ENCODE measurements around the gene GCA. TPM values are rescaled to one million over a fixed set of nuclear protein-coding genes. Genes with fewer than 3 reads are reported as not detected.

GCA gene
- total RNA-seq, 1 donor from 2014 or later = 45.1 TPM

DNA sequence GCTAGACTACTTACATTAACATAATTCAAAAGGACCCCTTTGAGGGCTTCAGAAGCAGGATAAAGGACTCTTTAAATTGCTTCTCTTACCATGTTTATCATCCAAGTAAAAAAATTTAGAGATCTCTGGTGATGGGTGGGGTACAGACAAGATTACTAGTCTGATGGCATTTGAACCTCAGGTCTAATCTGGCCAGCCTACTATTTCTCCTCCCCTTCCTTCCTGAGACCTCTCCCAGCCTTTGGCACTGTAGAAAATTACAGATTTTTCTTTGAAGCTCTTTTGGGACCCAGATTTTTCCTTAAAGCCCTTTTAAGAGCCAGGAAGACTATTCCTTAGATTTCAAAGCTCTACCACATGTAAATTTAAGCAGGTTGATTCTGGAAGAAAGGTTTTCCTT lies 28.9 kb downstream of the GCA start:
- Histone ChIP-seq H3K36me3 (no peaks in the 10 kb centered on the region), H3K9me3 (no peaks in the 10 kb centered on the region), H3K4me1 (peaks cover 4 to 12% of the 10 kb centered on the region in 2 donors), H3K4me3 (no peak overlapping the region), H3K27me3 (no peaks in the 10 kb centered on the region), H3K27ac (no peak overlapping the region)
- DNase-seq (ENCODE audit: low spot score in 2 of 2) = no peak
- intact Hi-C loops (cut with DNase I) = no loop called here
- TF ChIP-seq, protein P1, sequence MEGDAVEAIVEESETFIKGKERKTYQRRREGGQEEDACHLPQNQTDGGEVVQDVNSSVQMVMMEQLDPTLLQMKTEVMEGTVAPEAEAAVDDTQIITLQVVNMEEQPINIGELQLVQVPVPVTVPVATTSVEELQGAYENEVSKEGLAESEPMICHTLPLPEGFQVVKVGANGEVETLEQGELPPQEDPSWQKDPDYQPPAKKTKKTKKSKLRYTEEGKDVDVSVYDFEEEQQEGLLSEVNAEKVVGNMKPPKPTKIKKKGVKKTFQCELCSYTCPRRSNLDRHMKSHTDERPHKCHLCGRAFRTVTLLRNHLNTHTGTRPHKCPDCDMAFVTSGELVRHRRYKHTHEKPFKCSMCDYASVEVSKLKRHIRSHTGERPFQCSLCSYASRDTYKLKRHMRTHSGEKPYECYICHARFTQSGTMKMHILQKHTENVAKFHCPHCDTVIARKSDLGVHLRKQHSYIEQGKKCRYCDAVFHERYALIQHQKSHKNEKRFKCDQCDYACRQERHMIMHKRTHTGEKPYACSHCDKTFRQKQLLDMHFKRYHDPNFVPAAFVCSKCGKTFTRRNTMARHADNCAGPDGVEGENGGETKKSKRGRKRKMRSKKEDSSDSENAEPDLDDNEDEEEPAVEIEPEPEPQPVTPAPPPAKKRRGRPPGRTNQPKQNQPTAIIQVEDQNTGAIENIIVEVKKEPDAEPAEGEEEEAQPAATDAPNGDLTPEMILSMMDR (IDR thresholded peaks at IDR 0.05) = no peak

DNA sequence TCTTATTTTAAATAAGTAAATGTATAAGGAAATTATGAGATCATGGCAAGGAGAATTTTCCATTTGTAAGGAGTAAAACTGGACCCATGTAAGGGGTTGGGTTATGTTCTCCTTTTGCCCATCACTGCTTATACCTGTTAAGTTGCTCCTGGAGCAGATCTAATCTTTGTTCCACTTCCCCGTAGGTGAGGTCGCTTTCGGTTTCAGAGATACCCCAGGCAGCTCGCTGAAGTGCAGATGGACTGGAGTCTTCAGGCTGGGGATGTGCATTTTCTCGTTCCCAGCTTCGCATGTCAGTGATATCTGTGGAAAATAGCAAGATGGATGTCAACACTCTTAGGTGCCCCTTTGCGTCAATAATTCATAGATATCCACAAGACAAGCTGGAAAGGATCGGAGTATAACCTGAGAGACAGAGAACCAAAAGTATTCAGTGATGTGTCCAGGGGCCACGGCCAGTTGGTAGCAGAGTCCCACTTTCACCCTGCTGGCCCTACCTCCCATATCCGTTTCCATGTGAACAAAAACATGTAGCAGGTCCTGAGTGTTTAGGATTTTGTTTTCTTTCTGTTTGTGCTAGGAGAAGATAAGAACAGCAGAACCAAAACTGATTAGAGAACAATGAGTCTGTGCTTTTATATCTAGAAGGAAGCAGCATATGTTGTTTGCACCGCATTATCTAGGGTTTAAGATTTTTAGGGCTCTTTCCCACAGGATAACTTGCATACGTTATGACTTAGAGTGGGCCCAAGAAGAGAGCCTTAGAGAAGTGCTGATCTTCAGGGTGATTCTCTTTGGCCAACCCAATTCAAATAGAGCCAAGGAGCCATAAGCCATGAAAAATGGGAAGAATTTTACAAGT lies 36.0 kb downstream of the GCA start:
- no peak for DNase-seq (ENCODE audit: low spot score in 2 of 2)
- Histone ChIP-seq H3K4me3 (no peak overlapping the region), H3K27ac (no peak overlapping the region), H3K9me3 (no peaks in the 10 kb centered on the region), H3K36me3 (no peaks in the 10 kb centered on the region), H3K4me1 (no peaks in the 10 kb centered on the region), H3K27me3 (no peaks in the 10 kb centered on the region)
- TF ChIP-seq, protein P1 (IDR thresholded peaks at IDR 0.05) = no peak
- intact Hi-C loops (cut with DNase I) = no loop called here

DNA sequence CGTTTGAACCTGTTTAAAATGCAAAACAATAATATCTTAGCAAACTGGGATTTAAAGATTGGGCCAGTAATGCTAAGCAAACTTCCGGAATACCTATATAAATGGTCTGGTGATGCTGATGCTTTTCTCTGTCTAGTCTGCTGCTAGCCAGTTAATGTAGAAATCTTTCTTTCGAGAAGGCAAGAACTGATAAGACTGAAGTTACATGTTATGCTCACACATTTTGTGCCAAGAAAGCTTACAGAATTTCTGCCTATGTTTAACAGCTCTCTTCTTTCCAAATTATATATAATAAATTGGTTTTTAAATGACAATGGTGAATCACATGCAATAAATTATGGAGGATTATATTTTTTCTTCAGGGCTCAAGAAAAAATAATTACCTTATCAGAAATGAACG lies 37.9 kb downstream of the GCA start:
- no peak for DNase-seq (ENCODE audit: low spot score in 2 of 2)
- TF ChIP-seq, protein P1 (IDR thresholded peaks at IDR 0.05) = no peak
- H3K27ac ChIP-seq = no peak overlapping the region
- H3K27me3 ChIP-seq = no peaks in the 10 kb centered on the region
- intact Hi-C loops (cut with DNase I) = no loop called here
- no peak overlapping the region for H3K4me3 ChIP-seq
- H3K36me3 ChIP-seq = no peaks in the 10 kb centered on the region
- H3K4me1 ChIP-seq = no peaks in the 10 kb centered on the region
- H3K9me3 ChIP-seq = no peaks in the 10 kb centered on the region

- H3K9me3 ChIP-seq = no peaks in the 10 kb centered on the region
- no peaks in the 10 kb centered on the region for H3K36me3 ChIP-seq
- H3K27ac ChIP-seq = no peak overlapping the region
- intact Hi-C loops (cut with DNase I) = no loop called here
- H3K4me1 ChIP-seq = no peaks in the 10 kb centered on the region
- no peak for DNase-seq (ENCODE audit: low spot score in 2 of 2)
- no peak overlapping the region for H3K4me3 ChIP-seq
- TF ChIP-seq, protein P1 (IDR thresholded peaks at IDR 0.05) = no peak
- H3K27me3 ChIP-seq = no peaks in the 10 kb centered on the region
Observed at GRCh38 chr2:162382278-162382677, 38.3 kb downstream of the GCA start.

- no peaks in the 10 kb centered on the region for H3K9me3 ChIP-seq
- intact Hi-C loops (cut with DNase I) = no loop called here
- TF ChIP-seq, protein P1 (IDR thresholded peaks at IDR 0.05) = no peak
- no peaks in the 10 kb centered on the region for H3K36me3 ChIP-seq
- no peak overlapping the region for H3K27ac ChIP-seq
- H3K4me3 ChIP-seq = no peak overlapping the region
- H3K4me1 ChIP-seq = no peaks in the 10 kb centered on the region
- no peak for DNase-seq (ENCODE audit: low spot score in 2 of 2)
- H3K27me3 ChIP-seq = no peaks in the 10 kb centered on the region
Observed at GRCh38 chr2:162385536-162385935, 41.6 kb downstream of the GCA start.
